PFSK-1 (cell line): ENCODE results near the gene GPR15LG.

Experiments
- POLR2AphosphoS5 ChIP-seq: IDR thresholded peaks from 2 replicates; pipeline ENCODE4 v1.6.1; 2012; ENCODE audit warnings: low read depth, mild to moderate bottlenecking, control low read depth, low read length, moderate library complexity
- TF ChIP-seq, protein P1 (sequence below), 2 experiments: IDR thresholded peaks; 2 replicates each; pipeline versions ENCODE4 v1.6.1 to v1.8.0; 2011 to 2012; ENCODE audit warnings: low read depth in 2 of 2, low read length in 2 of 2, control low read depth in 1 of 2, inconsistent platforms in 1 of 2, mild to moderate bottlenecking in 1 of 2, moderate library complexity in 1 of 2; ENCODE audit not compliant: insufficient read depth in 1 of 2

DNA sequence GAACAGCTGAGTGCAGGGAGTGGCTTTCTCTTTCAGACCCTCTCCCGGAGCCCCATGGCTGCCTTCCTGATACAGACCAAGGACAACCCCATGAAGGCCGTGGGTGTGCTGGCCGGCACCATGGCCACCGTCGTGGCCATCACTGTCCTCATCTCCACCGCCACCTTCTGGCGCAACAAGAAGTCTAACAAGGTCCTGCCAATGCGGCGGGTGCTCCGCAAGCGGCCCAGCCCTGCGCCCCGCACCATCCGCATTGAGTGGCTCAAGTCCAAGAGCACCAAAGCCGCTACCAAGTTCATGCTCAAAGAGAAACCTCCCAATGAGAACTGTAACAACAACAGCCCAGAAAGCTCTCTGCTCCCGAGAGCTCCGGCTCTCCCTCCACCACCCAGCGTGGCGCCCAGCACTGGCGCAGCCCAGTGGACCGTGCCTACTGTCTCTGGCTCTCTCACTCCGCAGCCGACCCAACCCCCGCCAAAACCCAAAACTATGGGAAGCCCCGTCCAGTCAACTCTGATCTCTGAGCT lies 40.5 kb downstream of the GPR15LG start:
- TF ChIP-seq, protein P1, sequence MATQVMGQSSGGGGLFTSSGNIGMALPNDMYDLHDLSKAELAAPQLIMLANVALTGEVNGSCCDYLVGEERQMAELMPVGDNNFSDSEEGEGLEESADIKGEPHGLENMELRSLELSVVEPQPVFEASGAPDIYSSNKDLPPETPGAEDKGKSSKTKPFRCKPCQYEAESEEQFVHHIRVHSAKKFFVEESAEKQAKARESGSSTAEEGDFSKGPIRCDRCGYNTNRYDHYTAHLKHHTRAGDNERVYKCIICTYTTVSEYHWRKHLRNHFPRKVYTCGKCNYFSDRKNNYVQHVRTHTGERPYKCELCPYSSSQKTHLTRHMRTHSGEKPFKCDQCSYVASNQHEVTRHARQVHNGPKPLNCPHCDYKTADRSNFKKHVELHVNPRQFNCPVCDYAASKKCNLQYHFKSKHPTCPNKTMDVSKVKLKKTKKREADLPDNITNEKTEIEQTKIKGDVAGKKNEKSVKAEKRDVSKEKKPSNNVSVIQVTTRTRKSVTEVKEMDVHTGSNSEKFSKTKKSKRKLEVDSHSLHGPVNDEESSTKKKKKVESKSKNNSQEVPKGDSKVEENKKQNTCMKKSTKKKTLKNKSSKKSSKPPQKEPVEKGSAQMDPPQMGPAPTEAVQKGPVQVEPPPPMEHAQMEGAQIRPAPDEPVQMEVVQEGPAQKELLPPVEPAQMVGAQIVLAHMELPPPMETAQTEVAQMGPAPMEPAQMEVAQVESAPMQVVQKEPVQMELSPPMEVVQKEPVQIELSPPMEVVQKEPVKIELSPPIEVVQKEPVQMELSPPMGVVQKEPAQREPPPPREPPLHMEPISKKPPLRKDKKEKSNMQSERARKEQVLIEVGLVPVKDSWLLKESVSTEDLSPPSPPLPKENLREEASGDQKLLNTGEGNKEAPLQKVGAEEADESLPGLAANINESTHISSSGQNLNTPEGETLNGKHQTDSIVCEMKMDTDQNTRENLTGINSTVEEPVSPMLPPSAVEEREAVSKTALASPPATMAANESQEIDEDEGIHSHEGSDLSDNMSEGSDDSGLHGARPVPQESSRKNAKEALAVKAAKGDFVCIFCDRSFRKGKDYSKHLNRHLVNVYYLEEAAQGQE (IDR thresholded peaks at IDR 0.05; ENCODE audit: insufficient read depth in 1 of 2, low read depth in 2 of 2, low read length in 2 of 2): no peak
- TF ChIP-seq POLR2AphosphoS5: no peak
